NCI-H446 treated with DMSO at 0.1 percent for 48 hours (cell line): Measurements from ENCODE around the gene GRID1.
"Not testable (repeated sequence)": the region's sequence is repeated elsewhere in the genome, so short reads cannot be mapped to it uniquely, and the experiment has no call there.

ENCODE experiments used
- DNase-seq: peaks from one replicate; lab custom pipeline; 2025; lab: John Stamatoyannopoulos, UW

Gene GRID1

GRCh38 chr10:86035791-86036543 lies 330.6 kb downstream of the GRID1 start:
- no peak for DNase-seq

GRCh38 chr10:86034710-86035109 lies 331.9 kb downstream of the GRID1 start:
- no peak for DNase-seq

- no peak for DNase-seq
Observed at GRCh38 chr10:86033581-86033980, 333.0 kb downstream of the GRID1 start.

- DNase-seq: not testable (repeated sequence)
Observed at GRCh38 chr10:86032087-86032486, 334.5 kb downstream of the GRID1 start.

- no peak for DNase-seq
Observed at GRCh38 chr10:86030312-86030711, 336.3 kb downstream of the GRID1 start.

- DNase-seq: no peak
Observed at GRCh38 chr10:86027346-86027745, 339.2 kb downstream of the GRID1 start.

GRCh38 chr10:86025509-86025908 lies 341.1 kb downstream of the GRID1 start:
- DNase-seq: no peak

- DNase-seq: no peak
Observed at GRCh38 chr10:86024281-86025041, 342.1 kb downstream of the GRID1 start.

DNA sequence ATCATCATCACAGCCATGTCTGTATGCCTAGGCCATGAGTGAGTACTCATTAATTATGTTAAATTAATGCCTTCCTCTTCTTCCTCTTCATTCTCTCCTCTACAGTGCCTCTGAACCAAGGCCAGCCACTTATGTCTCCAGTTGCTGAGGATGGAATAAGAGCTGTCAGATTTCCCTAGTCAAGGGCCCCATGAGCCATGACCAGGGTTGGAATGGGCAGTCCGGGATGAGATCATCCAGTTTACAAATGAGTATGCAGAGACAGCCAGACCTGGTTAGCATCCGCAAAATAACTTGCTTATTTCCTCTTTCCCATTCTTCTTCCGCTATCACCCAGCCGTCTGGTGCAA lies 342.7 kb downstream of the GRID1 start:
- DNase-seq: no peak

- no peak for DNase-seq
Observed at GRCh38 chr10:86023336-86023735, 343.3 kb downstream of the GRID1 start.

DNA sequence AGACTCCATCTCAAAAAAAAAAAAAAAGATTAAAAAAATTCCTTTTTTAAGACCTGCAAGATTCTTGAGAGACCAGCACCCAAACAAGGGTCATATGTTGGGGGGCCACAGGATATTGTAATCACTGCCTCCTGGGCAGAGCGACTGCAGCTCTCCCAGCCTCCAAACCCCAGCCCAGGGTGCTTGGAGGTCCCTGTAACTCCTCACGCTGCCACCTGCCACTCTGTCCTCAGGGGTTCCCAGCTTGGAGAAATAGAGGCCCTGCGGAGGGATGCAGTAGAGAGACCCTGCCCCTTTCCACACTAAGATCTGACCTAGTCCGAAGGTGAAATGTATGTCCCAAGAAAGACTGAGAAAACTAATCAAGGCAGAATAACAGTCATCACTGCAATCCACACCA lies 343.7 kb downstream of the GRID1 start:
- DNase-seq: no peak

DNA sequence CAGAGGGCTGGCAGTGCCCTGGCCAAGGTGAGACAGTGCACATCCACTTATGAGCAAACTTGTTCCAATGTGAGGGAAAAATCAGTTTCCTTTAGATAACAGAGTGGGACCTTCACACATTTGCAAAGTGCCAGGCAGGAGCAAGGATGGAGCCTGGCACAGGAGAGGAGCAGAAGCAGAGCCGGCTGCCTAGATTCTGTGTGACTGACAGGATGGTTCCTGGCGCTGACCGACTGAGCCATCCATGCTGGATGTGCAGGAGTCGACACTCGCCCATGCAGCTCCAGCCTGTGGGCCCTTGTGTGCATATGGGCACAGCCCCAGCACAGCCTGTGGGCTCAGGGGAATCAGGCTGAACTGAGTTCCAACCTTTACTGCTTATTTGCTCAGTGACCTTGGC lies 346.5 kb downstream of the GRID1 start:
- no peak for DNase-seq

- DNase-seq: no peak
Observed at GRCh38 chr10:86019141-86019540, 347.5 kb downstream of the GRID1 start.

GRCh38 chr10:86018735-86019058 lies 347.9 kb downstream of the GRID1 start:
- DNase-seq: no peak

- DNase-seq: no peak
Observed at GRCh38 chr10:86017841-86018734, 348.5 kb downstream of the GRID1 start.

GRCh38 chr10:86013568-86013967 lies 353.0 kb downstream of the GRID1 start:
- no peak for DNase-seq

DNA sequence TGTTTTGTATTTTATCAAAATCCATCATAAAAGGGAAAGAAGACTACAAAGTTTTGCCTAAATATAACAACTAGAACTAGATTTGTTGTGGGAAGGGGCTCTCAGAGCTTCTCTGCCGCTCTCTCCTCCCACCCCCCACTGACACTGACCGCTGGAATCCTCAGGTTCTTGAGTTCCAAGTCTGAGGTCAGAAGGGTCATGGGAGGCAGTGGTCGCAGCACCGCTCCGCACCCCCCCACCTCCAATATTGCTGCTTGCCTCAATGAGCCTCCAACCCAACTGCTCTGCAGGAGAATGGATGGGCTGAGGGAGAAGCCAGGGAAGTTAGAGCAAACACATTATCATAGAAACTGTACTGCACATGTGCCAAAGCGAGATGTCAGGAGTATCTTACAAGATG lies 359.4 kb downstream of the GRID1 start:
- DNase-seq: no peak

- peak; percentile 29 for DNase-seq
Observed at GRCh38 chr10:86004337-86004736, 362.3 kb downstream of the GRID1 start.

DNA sequence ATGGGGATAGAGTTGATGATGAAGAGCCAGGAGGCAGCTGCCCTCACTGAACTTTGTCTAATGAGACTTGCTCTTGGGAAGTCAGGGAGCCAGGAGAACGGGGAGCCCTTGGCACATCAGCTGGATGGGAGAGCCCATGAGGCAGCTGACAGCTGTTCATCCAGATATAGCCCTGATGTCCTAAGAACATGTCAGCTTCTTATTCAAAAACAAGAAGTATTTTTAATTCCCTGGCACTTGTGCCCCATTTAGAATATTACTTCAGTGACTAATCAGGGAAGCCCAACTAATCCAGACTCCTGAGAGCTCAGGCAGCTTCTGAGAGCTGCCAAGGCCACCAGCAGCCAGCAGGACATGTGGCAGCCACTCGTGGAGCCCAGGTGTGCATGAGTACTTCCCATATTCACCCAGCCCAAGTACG lies 363.4 kb downstream of the GRID1 start:
- DNase-seq: no peak

DNA sequence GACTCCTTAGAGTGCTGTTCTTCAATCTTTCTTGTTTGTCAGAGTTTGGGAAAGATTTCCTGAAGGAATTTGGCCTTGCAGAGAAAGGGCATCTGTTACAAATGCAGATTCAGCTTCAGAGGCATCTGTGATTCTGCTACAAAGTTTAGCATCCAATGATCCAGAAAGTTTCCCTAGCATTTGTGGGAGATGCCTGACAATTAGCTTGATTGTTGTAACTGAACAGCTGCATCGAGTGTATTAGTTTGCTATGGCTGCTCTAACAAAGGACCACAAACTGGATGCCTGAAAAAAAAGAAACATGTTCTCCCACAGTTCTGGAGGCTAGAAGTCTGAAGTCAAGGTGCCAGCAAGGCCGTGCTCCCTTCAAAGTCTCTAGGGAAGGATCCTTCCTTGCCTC lies 365.1 kb downstream of the GRID1 start:
- no peak for DNase-seq

- no peak for DNase-seq
Observed at GRCh38 chr10:85997544-85997943, 369.1 kb downstream of the GRID1 start.

DNA sequence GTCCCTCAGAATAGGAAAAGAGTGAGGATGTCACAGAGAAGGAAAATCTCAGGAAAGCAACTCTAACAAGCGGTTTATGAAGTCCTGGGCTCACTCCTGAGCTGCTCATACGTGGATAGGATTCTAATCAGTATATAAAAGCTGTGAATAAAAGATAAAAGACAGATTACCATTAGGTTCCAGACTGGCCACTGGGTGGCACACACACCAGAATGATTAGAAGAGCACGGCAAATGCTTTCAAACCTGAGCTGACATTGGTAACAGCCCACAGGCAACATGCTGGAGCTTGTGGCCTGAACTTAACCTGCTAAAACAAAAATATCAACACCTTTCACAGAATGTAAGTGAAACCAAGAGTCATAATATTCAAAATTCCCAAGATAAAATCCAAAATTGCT lies 370.8 kb downstream of the GRID1 start:
- peak; percentile 6 for DNase-seq
